HG02642 (cell line): Measurements from ENCODE around the gene PHF20.
"Not testable (repeated sequence)": the region's sequence is repeated elsewhere in the genome, so short reads cannot be mapped to it uniquely, and the experiment has no call there.

Experiments used
- ATAC-seq: cut with Tn5 transposase; IDR thresholded peaks from one replicate; pipeline ENCODE4 v1.9.1; 2021; ENCODE audit warnings: mild to moderate bottlenecking; ENCODE audit not compliant: unreplicated experiment, poor library complexity

Gene PHF20

GRCh38 chr20:35831971-35832370 is 60.2 kb downstream of the PHF20 start:
- no peak for ATAC-seq

GRCh38 chr20:35833241-35833640 is 61.4 kb downstream of the PHF20 start:
- ATAC-seq = no peak

GRCh38 chr20:35837577-35838195 is 65.9 kb downstream of the PHF20 start:
- no peak for ATAC-seq

- no peak for ATAC-seq
Measured at GRCh38 chr20:35838205-35838604, 66.4 kb downstream of the PHF20 start.

- no peak for ATAC-seq
Measured at GRCh38 chr20:35839904-35840303, 68.1 kb downstream of the PHF20 start.

- ATAC-seq = no peak
Measured at GRCh38 chr20:35840421-35840820, 68.6 kb downstream of the PHF20 start.

GRCh38 chr20:35842361-35842760 is 70.5 kb downstream of the PHF20 start:
- no peak for ATAC-seq

GRCh38 chr20:35843894-35844293 is 72.1 kb downstream of the PHF20 start:
- not testable (repeated sequence) for ATAC-seq

- ATAC-seq = no peak
Measured at GRCh38 chr20:35845561-35845960, 73.7 kb downstream of the PHF20 start.

- ATAC-seq = no peak
Measured at GRCh38 chr20:35849706-35850105, 77.9 kb downstream of the PHF20 start.

- ATAC-seq = not testable (repeated sequence)
Measured at GRCh38 chr20:35851659-35852058, 79.8 kb downstream of the PHF20 start.

GRCh38 chr20:35854713-35855348 is 83.0 kb downstream of the PHF20 start:
- ATAC-seq = no peak

- not testable (repeated sequence) for ATAC-seq
Measured at GRCh38 chr20:35855641-35856040, 83.8 kb downstream of the PHF20 start.

GRCh38 chr20:35856866-35857265 is 85.1 kb downstream of the PHF20 start:
- ATAC-seq = no peak

- no peak for ATAC-seq
Measured at GRCh38 chr20:35866418-35867202, 94.8 kb downstream of the PHF20 start.

- no peak for ATAC-seq
Measured at GRCh38 chr20:35870541-35871258, 98.9 kb downstream of the PHF20 start.

- ATAC-seq = no peak
Measured at GRCh38 chr20:35871259-35871771, 99.5 kb downstream of the PHF20 start.

- no peak for ATAC-seq
Measured at GRCh38 chr20:35876033-35876320, 104.2 kb downstream of the PHF20 start.

- ATAC-seq = no peak
Measured at GRCh38 chr20:35877611-35878010, 105.8 kb downstream of the PHF20 start.

- no peak for ATAC-seq
Measured at GRCh38 chr20:35878113-35878625, 106.4 kb downstream of the PHF20 start.

- ATAC-seq = no peak
Measured at GRCh38 chr20:35881676-35882075, 109.9 kb downstream of the PHF20 start.
